Panc1 (cell line): ENCODE results near the gene HYAL2. TPM values are rescaled to one million over a fixed set of nuclear protein-coding genes. Genes with fewer than 3 reads are reported as not detected.
A peak's percentile ranks its signal among the peaks of the same experiment; 100 is the strongest.

Experiments used
- ATAC-seq: fragments of 200-7000 bp; cut with Tn5 transposase; 2 replicates; pipeline ENCODE4 v1.9.1; 2020; ENCODE audit warnings: mild to moderate bottlenecking, moderate library complexity
- BruUV-seq: library from RNA; stranded (reverse); fragments of 400-500 nt; replicated peaks from 2 replicates; lab custom pipeline; 2021; lab: Mats Ljungman, UMichigan
- CTCF ChIA-PET: fragments of 300-600 bp; sonication (Branson Sonifier 250); formaldehyde crosslinking; loops from one replicate; lab custom pipeline; 2022; ENCODE audit warnings: antibody characterized with exemption; lab: Charles Lee
- POLR2A ChIA-PET: fragments of 300-600 bp; sonication (Branson Sonifier 250); formaldehyde crosslinking; loops from one replicate; lab custom pipeline; 2022; ENCODE audit warnings: antibody characterized with exemption; lab: Charles Lee
- DNase-seq: peaks from one replicate; pipeline ENCODE4 v3.0.0-alpha.2; 2010; ENCODE audit warnings: low read depth, low spot score
- H3K27ac ChIP-seq: 2 replicates; pipeline ENCODE4 v1.5.1; 2011; ENCODE audit warnings: mild to moderate bottlenecking, low read length, inconsistent platforms
- H3K27me3 ChIP-seq: fragments of 200-500 bp; sonication (Bioruptor generic); 2 replicates; pipeline ENCODE4 v1.6.0; 2014; ENCODE audit warnings: low read length, inconsistent platforms; ENCODE audit not compliant: control insufficient read depth, insufficient read depth
- H3K36me3 ChIP-seq: fragments of 200-500 bp; sonication (Bioruptor generic); 2 replicates; pipeline ENCODE4 v1.5.1; 2014; ENCODE audit warnings: inconsistent platforms, mild to moderate bottlenecking, low read length, moderate library complexity; ENCODE audit not compliant: control insufficient read depth, insufficient read depth
- H3K4me1 ChIP-seq: 2 replicates; pipeline ENCODE4 v1.5.1; 2011; ENCODE audit warnings: inconsistent platforms, mild to moderate bottlenecking, low read length, moderate library complexity; ENCODE audit not compliant: control insufficient read depth, insufficient read depth
- H3K4me3 ChIP-seq, 2 experiments: 2 replicates each; pipeline ENCODE4 v1.5.1; 2011 to 2012; ENCODE audit warnings: low read depth in 2 of 2, low read length in 2 of 2, mild to moderate bottlenecking in 2 of 2, inconsistent platforms in 1 of 2, moderate library complexity in 1 of 2
- H3K9me3 ChIP-seq: fragments of 200-500 bp; sonication (Bioruptor generic); 2 replicates; pipeline ENCODE4 v1.5.1; 2014; ENCODE audit warnings: low read depth, mild to moderate bottlenecking, inconsistent platforms, low read length, moderate library complexity; ENCODE audit not compliant: control insufficient read depth, insufficient read depth
- CTCF ChIP-seq: fragments of 450-650 bp; IDR thresholded peaks from 2 replicates; pipeline ENCODE4 v1.5.1; 2017; ENCODE audit warnings: mild to moderate bottlenecking
- POLR2AphosphoS5 ChIP-seq: IDR thresholded peaks from 2 replicates; pipeline ENCODE4 v1.6.1; 2012; ENCODE audit warnings: mild to moderate bottlenecking, low read depth, low read length, moderate library complexity
- REST ChIP-seq, 2 experiments: IDR thresholded peaks; 2 replicates each; pipeline ENCODE4 v1.6.1; 2011 to 2012; ENCODE audit warnings: low read depth in 2 of 2, control low read depth in 1 of 2, low read length in 1 of 2, mild to moderate bottlenecking in 1 of 2, moderate library complexity in 1 of 2; ENCODE audit not compliant: insufficient read depth in 1 of 2
- SIN3A ChIP-seq: IDR thresholded peaks from 2 replicates; pipeline ENCODE4 v1.6.1; 2012; ENCODE audit warnings: low read depth, mild to moderate bottlenecking, low read length, moderate library complexity, borderline replicate concordance; ENCODE audit not compliant: insufficient read depth
- TCF7L2 ChIP-seq: IDR thresholded peaks from 2 replicates; pipeline ENCODE4 v1.6.1; 2011; ENCODE audit warnings: mild to moderate bottlenecking, low read depth, low read length, inconsistent platforms
- in situ Hi-C: cut with HindIII; loops from 2 replicates; pipeline ENCODE4 v1.10.0; 2016; ENCODE audit warnings: low sequenced_read_pairs, low pct_unique_long_range_greater_than_20kb
- intact Hi-C: fragments of 100-400 bp; cut with micrococcal nuclease; formaldehyde crosslinking; loops from one replicate; pipeline ENCODE4 v1.10.0; 2022; ENCODE audit not compliant: unreplicated experiment
- total RNA-seq: library from RNA; stranded (reverse); gene quantifications from one replicate; pipeline ENCODE4 v1.2.1, GENCODE V29; 2021; ENCODE audit not compliant: unreplicated experiment

Gene HYAL2
- total RNA-seq, 1 experiment from 2014 or later, result 41.5 TPM

- intact Hi-C loops (no loop called here), in situ Hi-C loops (no loop called here)
- POLR2A ChIA-PET, result no interaction called here
- H3K27me3 ChIP-seq, result no peaks in the 10 kb centered on the region
- no TSS peak for BruUV-seq
- no peak for TF ChIP-seq REST (IDR thresholded peaks at IDR 0.05; ENCODE audit: insufficient read depth in 1 of 2, low read depth in 2 of 2, low read length in 1 of 2)
- TF ChIP-seq CTCF, result no peak
- no peak for TF ChIP-seq POLR2AphosphoS5
- TF ChIP-seq TCF7L2, result no peak
- TF ChIP-seq SIN3A, result no peak
- H3K9me3 ChIP-seq, result no peaks in the 10 kb centered on the region
- no peak for DNase-seq
- H3K4me1 ChIP-seq, result peaks cover 31% of the 10 kb centered on the region
- H3K27ac ChIP-seq, result no peak overlapping the region
- H3K36me3 ChIP-seq, result peaks cover 5% of the 10 kb centered on the region; the same call in 1 of the 2 replicates
- CTCF ChIA-PET, result interaction anchor here (0.6 to 1.1 kb wide), 3 partner anchors 26 to 191 kb away, joined by 3 to 4 read pairs (median 3); partner anchors contain the start of genes HYAL3 and NAA80
- H3K4me3 ChIP-seq, result no peak overlapping the region
- ATAC-seq, result no peak
Observed at GRCh38 chr3:50325113-50325480, 2.6 kb upstream of the HYAL2 start.

- DNase-seq, result no peak
- H3K27me3 ChIP-seq, result no peaks in the 10 kb centered on the region
- peaks cover 33% of the 10 kb centered on the region for H3K4me1 ChIP-seq
- H3K27ac ChIP-seq, result no peak overlapping the region
- peak; percentile 48 for ATAC-seq
- in situ Hi-C loops, result no loop called here
- TF ChIP-seq POLR2AphosphoS5 (no peak), TCF7L2 (no peak), REST (IDR thresholded peaks at IDR 0.05; ENCODE audit: insufficient read depth in 1 of 2, low read depth in 2 of 2, low read length in 1 of 2) (no peak), SIN3A (no peak), CTCF (peak; percentile 88)
- BruUV-seq, result no TSS peak
- CTCF ChIA-PET, result interaction anchor here (0.6 to 1.1 kb wide), 4 partner anchors 12 to 190 kb away, joined by 3 to 4 read pairs (median 3); partner anchors contain the start of genes HYAL3 and NAA80
- no peaks in the 10 kb centered on the region for H3K9me3 ChIP-seq
- peaks cover 5% of the 10 kb centered on the region; the same call in 1 of the 2 replicates for H3K36me3 ChIP-seq
- POLR2A ChIA-PET, result interaction anchor here (0.7 kb wide), 1 partner anchor 288 kb away, joined by 3 read pairs; no protein-coding TSS in a partner anchor
- intact Hi-C loops, result no loop called here
- no peak overlapping the region for H3K4me3 ChIP-seq
Observed at GRCh38 chr3:50324351-50325112, 2.0 kb upstream of the HYAL2 start.
